Hepatocyte (in vitro differentiated cells): Measurements from ENCODE around the gene SP2.

Source experiments
- EZH2 ChIP-seq: fragments of 200-600 bp; sonication (generic); IDR thresholded peaks from 2 replicates; pipeline ENCODE4 v1.6.1; 2016; ENCODE audit warnings: antibody characterized with exemption, mild to moderate bottlenecking, borderline replicate concordance
- EZH2phosphoT487 ChIP-seq: fragments of 200-600 bp; sonication (generic); IDR thresholded peaks from one replicate; pipeline ENCODE4 v1.6.1; 2018; ENCODE audit warnings: antibody characterized with exemption, mild to moderate bottlenecking, low read depth, moderate library complexity; ENCODE audit not compliant: unreplicated experiment, severe bottlenecking
- TF ChIP-seq, protein P1 (sequence below): fragments of 200-600 bp; sonication (generic); IDR thresholded peaks from 2 replicates; pipeline ENCODE4 v1.5.1; 2016; ENCODE audit warnings: antibody characterized with exemption, mild to moderate bottlenecking; ENCODE audit not compliant: poor library complexity

DNA sequence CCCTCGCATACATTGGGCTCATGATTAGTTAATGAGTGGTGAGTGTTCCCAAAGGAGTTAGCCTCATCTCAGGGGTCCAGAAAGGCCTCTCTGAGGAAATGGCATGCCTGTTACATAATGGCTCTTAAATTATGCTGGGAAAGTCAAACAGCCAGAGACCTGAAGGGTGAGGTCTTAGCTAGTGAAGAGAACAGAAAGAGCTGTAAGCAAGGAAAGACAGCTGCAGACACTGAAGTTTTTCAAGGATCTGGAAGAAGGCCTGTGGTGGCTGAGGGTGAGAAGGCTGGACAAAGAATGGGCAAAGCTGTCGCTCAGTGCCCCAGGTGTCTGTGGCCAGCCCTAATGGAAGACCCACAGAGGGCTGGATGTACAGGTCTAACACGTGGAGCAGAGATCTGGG is 10.4 kb downstream of the SP2 start:
- TF ChIP-seq, protein P1, sequence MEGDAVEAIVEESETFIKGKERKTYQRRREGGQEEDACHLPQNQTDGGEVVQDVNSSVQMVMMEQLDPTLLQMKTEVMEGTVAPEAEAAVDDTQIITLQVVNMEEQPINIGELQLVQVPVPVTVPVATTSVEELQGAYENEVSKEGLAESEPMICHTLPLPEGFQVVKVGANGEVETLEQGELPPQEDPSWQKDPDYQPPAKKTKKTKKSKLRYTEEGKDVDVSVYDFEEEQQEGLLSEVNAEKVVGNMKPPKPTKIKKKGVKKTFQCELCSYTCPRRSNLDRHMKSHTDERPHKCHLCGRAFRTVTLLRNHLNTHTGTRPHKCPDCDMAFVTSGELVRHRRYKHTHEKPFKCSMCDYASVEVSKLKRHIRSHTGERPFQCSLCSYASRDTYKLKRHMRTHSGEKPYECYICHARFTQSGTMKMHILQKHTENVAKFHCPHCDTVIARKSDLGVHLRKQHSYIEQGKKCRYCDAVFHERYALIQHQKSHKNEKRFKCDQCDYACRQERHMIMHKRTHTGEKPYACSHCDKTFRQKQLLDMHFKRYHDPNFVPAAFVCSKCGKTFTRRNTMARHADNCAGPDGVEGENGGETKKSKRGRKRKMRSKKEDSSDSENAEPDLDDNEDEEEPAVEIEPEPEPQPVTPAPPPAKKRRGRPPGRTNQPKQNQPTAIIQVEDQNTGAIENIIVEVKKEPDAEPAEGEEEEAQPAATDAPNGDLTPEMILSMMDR, result no peak
- TF ChIP-seq EZH2phosphoT487 (no peak), EZH2 (no peak)
